Aorta (tissue), 5 donors: Measurements from ENCODE around the gene CDH23. TPM values are rescaled to one million over a fixed set of nuclear protein-coding genes. Genes with fewer than 3 reads are reported as not detected.

Experiments
- ATAC-seq: fragments of 200-7000 bp; cut with Tn5 transposase; one replicate; pipeline ENCODE4 v1.9.1; 2022; ENCODE audit warnings: moderate library complexity; ENCODE audit not compliant: low FRiP score
- DNase-seq, 2 donors: peaks; one replicate each; pipeline ENCODE4 v3.0.0-alpha.2; 2020
- H3K27ac ChIP-seq, 2 donors: one replicate each; pipeline ENCODE4 v1.5.1; 2013; ENCODE audit warnings: low read length in 2 of 2, mild to moderate bottlenecking in 2 of 2, moderate library complexity in 2 of 2, control low read depth in 1 of 2, inconsistent platforms in 1 of 2, low read depth in 1 of 2
- H3K27me3 ChIP-seq, 2 donors: one replicate each; pipeline ENCODE4 v1.6.1; 2013; ENCODE audit warnings: control low read depth in 1 of 2, low read length in 1 of 2, mild to moderate bottlenecking in 1 of 2, moderate library complexity in 1 of 2; ENCODE audit not compliant: insufficient read depth in 2 of 2, control insufficient read depth in 1 of 2
- H3K36me3 ChIP-seq, 2 donors: one replicate each; pipeline ENCODE4 v1.6.1; 2013; ENCODE audit warnings: control low read depth in 1 of 2, low read length in 1 of 2, mild to moderate bottlenecking in 1 of 2; ENCODE audit not compliant: insufficient read depth in 2 of 2, control insufficient read depth in 1 of 2
- H3K4me1 ChIP-seq, 2 donors: one replicate each; pipeline ENCODE4 v1.6.1; 2013; ENCODE audit warnings: low read length in 2 of 2, control low read depth in 1 of 2, mild to moderate bottlenecking in 1 of 2, moderate library complexity in 1 of 2; ENCODE audit not compliant: insufficient read depth in 2 of 2, control insufficient read depth in 1 of 2
- H3K4me3 ChIP-seq, 2 donors: one replicate each; pipeline ENCODE4 v1.5.1; 2013; ENCODE audit warnings: low read length in 2 of 2, control low read depth in 1 of 2, mild to moderate bottlenecking in 1 of 2
- H3K9me3 ChIP-seq: one replicate; pipeline ENCODE4 v1.6.1; 2013; ENCODE audit warnings: mild to moderate bottlenecking, low read length; ENCODE audit not compliant: control insufficient read depth
- WGBS, 2 donors: extraction: QIAGEN DNeasy Blood & Tissue Kit; methylation state at CpG; one replicate each; pipeline ENCODE4 v1.1.7; 2013; 5-methylcytosine and 5-hydroxymethylcytosine counted together
- intact Hi-C, 2 donors: fragments of 100-400 bp; cut with DNase I; formaldehyde crosslinking; loops; one replicate each; pipeline versions ENCODE4 v1.14.2 to v1.15.0; 2022
- polyA plus RNA-seq, 2 donors: library from polyadenylated mRNA; stranded (reverse); fragments of 200-250 nt; gene quantifications; one replicate each; pipeline ENCODE4 v1.2.3, GENCODE V29; 2013
- total RNA-seq, 2 donors: library from RNA; stranded (reverse); fragmentation: NEBNext Ultra II Directional; extraction: Animal tissue kit (Norgen Biotek cat#: 25700); gene quantifications; one replicate each; pipeline ENCODE4 v1.2.1, GENCODE V29; 2021
- donor health status: healthy with polysubstance abuse.
- donor health status: Bipolar disorder and iron deficiency.
- donor health status: DM: no; HTN: no; CAD: no.
- donor health status: DM: no; HTN: no; CAD: no.
- donor health status: DM: yes; HTN: yes; CAD: no.

The CDH23 gene
- total and polyA plus RNA-seq, 4 donors, result 0.50 to 16.6 (median 7.3) TPM

DNA sequence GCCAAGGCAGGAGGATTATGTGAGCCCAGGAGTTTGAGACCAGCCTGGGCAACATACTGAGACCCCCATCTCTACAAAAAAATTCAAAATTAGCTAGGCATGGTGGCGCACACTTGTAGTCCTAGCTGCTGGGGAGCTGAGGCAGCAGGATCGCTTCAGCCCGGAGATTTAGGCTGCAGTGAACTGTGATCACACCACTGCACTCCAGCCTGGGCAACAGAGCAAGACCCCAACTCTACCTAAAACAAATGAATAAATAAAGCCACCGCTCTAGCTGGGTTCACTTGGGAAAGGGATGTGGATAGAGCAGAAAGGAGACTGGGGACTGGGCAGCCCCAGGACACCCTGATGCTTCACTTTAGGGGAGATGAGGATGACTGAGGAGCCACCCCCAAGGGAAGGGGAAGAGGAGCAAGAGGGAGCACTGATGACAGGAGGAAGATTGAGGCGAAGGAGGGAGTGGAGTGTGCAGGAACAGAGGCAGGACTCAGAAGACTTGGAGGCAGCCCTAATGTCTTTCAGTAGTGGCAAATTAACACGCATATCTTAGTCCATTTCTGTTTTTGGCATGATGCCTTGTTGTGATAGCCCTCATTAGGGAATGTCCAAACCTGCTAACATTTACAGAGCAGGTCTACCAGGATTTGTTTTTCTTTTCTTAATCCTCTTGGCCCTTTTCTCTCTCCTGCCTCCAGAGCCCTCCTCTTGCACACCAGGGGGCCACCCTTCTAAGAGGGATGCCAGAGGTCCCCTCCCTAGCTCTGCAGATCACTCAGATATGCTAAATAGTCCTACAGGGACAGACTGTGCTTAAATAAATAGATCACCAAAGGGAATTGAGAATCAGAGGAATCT lies 234.5 kb downstream of the CDH23 start:
- Histone ChIP-seq H3K27ac (no peak overlapping the region), H3K9me3 (no peaks in the 10 kb centered on the region), H3K4me1 (no peaks in the 10 kb centered on the region), H3K4me3 (no peak overlapping the region), H3K27me3 (no peaks in the 10 kb centered on the region), H3K36me3 (no peaks in the 10 kb centered on the region)
- 84 to 89% methylated on average over 6 of the region's 6 CpGs for WGBS, 2 donors
- intact Hi-C loops, result no loop called here
- ATAC-seq, result no peak
- DNase-seq, result no peak

DNA sequence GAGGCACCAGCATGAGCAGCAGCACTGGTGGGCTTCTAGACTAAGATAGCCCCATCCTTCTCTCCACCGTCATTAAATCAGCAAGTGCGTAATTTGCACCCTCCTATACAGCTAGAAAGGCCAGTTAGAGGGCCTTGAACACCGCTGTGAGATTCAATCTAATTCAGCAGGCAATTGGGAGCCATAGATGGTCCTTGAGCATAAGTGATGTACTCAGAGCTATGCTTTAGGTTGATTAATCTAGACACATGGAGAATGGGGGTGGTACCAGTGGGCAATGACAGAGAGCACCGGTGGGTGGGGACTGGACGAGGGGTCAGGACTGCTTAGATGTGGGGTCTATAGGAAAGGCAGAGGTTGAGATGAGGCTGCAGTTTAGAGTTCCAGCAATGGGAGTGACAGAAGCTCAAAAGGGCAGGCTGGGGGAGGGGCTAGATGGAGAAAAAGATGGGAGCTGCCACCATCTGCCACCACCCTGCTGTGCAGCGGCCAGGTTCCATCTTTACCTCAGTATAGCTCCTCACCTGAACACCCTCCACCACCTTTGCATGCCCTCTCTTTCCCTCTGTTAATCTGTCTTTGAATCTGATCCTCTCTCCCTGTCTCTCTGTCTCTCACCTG lies 235.6 kb downstream of the CDH23 start:
- ATAC-seq, result no peak
- intact Hi-C loops, result no loop called here
- no peak overlapping the region for H3K4me3 ChIP-seq
- 88 to 92% methylated on average over 6 of the region's 6 CpGs for WGBS, 2 donors
- H3K4me1 ChIP-seq, result no peaks in the 10 kb centered on the region
- no peak overlapping the region for H3K27ac ChIP-seq
- no peaks in the 10 kb centered on the region for H3K9me3 ChIP-seq
- no peak for DNase-seq
- H3K27me3 ChIP-seq, result no peaks in the 10 kb centered on the region
- no peaks in the 10 kb centered on the region for H3K36me3 ChIP-seq

DNA sequence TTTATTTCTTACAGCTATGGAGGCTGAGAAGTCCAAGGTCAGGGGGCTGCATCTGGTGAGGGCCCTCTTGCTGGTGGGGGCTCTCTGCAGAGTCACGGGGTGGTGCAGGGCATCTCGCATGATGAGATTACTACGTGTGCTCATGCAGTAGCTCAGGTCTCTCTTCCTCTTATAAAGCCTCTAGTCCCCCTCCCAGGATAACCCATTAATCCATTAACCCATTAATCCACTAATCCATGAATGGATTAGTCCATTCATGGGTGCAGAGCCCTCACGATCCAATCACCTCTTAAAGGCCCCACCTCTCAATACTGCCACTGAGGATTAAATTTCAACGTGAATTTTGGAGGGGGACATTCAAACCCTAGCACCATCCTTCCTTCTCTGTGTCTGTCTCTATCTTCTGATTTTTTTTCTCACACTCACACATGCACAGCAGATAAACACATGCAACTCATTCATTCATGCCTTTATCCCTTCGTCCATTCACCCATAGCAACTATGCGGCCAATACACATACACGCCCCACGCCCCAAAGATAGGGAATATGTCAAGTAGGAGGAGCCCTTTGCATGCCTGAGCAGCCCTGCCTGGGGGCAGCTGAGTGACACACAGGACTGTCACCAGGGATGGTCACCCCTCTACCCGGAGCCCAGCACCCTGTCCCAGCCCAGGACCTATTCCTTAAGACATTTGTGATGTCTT lies 236.3 kb downstream of the CDH23 start:
- 93 to 94% methylated on average over 10 of the region's 10 CpGs for WGBS, 2 donors
- Histone ChIP-seq H3K36me3 (no peaks in the 10 kb centered on the region), H3K27ac (no peak overlapping the region), H3K4me1 (no peaks in the 10 kb centered on the region), H3K9me3 (no peaks in the 10 kb centered on the region), H3K4me3 (no peak overlapping the region), H3K27me3 (no peaks in the 10 kb centered on the region)
- intact Hi-C loops, result no loop called here
- DNase-seq (no peak), ATAC-seq (no peak)

GRCh38 chr10:71633920-71634319 lies 237.2 kb downstream of the CDH23 start:
- WGBS, 2 donors, result 82 to 97% methylated on average over 4 of the region's 4 CpGs
- H3K9me3 ChIP-seq, result no peaks in the 10 kb centered on the region
- DNase-seq (no peak), ATAC-seq (no peak)
- no peaks in the 10 kb centered on the region for H3K4me1 ChIP-seq
- intact Hi-C loops, result no loop called here
- H3K27me3 ChIP-seq, result no peaks in the 10 kb centered on the region
- no peaks in the 10 kb centered on the region for H3K36me3 ChIP-seq
- H3K27ac ChIP-seq, result no peak overlapping the region
- H3K4me3 ChIP-seq, result no peak overlapping the region

GRCh38 chr10:71634531-71635164 lies 237.9 kb downstream of the CDH23 start:
- H3K27me3 ChIP-seq, result no peaks in the 10 kb centered on the region
- intact Hi-C loops, result no loop called here
- no peaks in the 10 kb centered on the region for H3K9me3 ChIP-seq
- H3K27ac ChIP-seq, result no peak overlapping the region
- no peak overlapping the region for H3K4me3 ChIP-seq
- no peaks in the 10 kb centered on the region for H3K4me1 ChIP-seq
- no peaks in the 10 kb centered on the region for H3K36me3 ChIP-seq
- ATAC-seq, result no peak
- WGBS, 2 donors, result 57 to 64% methylated on average over 5 of the region's 5 CpGs
- DNase-seq, result peak in 1 of 2 donors; percentile 62

DNA sequence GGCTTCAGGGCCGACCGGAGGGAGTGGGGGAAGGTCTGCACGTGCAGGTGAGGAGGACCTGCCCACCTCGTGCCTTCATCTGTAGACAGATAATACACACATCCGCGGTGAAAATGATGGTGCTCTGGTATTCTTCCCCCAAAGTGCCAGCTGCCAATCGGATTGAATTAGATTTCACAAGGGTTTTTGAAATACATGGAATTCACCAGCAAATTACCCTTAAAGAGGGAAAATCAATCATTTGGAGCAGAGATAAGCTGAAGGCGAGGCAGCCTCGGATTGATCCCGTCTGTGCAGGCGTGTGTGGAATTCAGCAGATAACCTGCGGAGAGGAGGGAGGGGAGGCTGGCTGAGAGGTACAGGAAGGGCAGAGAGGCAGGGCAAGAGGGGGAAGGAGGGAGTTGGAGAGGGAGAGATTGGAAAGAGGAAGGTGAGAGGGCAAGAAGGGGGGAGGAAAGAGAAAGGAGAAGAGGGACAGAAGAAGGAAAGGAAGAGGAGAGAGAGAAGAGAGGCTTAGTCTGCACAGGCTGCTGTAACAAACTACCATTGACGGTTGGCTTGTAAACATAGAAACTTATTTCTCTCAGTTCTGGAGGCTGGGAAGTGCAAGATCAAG lies 238.6 kb downstream of the CDH23 start:
- H3K27me3 ChIP-seq, result no peaks in the 10 kb centered on the region
- DNase-seq, result no peak
- no peak overlapping the region for H3K27ac ChIP-seq
- no peaks in the 10 kb centered on the region for H3K4me1 ChIP-seq
- intact Hi-C loops, result no loop called here
- no peaks in the 10 kb centered on the region for H3K9me3 ChIP-seq
- no peaks in the 10 kb centered on the region for H3K36me3 ChIP-seq
- WGBS, 2 donors, result 60 to 64% methylated on average over 13 of the region's 13 CpGs
- no peak for ATAC-seq
- H3K4me3 ChIP-seq, result no peak overlapping the region

DNA sequence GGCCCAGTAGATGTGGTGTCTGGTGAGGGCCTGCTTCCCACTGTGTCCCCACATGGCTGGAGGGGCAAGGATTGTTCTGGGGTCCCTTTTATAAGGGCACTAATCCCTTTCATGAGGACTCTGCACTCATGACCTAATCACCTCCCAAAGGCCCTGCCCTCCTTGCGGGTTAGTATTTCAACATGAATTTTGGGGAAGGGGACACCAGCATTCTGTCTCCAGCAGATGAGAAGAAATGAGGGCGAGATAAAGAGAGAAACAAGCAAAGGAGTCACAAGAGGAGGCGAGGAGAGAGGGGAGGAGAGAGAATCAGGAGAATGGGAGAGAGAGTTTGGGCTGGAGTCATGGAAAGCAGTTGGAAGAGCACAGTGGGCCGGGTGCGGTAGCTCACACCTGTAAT lies 239.1 kb downstream of the CDH23 start:
- DNase-seq (no peak), ATAC-seq (no peak)
- intact Hi-C loops, result no loop called here
- Histone ChIP-seq H3K36me3 (no peaks in the 10 kb centered on the region), H3K9me3 (no peaks in the 10 kb centered on the region), H3K27me3 (no peaks in the 10 kb centered on the region), H3K4me3 (no peak overlapping the region), H3K27ac (no peak overlapping the region), H3K4me1 (no peaks in the 10 kb centered on the region)
- WGBS, 2 donors, result 97% methylated on average over 5 of the region's 5 CpGs

GRCh38 chr10:71636588-71636987 lies 239.9 kb downstream of the CDH23 start:
- H3K4me3 ChIP-seq, result no peak overlapping the region
- 90 to 91% methylated on average over 5 of the region's 5 CpGs for WGBS, 2 donors
- ATAC-seq, result no peak
- no peaks in the 10 kb centered on the region for H3K4me1 ChIP-seq
- no peak for DNase-seq
- intact Hi-C loops, result no loop called here
- no peaks in the 10 kb centered on the region for H3K36me3 ChIP-seq
- H3K9me3 ChIP-seq, result no peaks in the 10 kb centered on the region
- H3K27ac ChIP-seq, result no peak overlapping the region
- H3K27me3 ChIP-seq, result no peaks in the 10 kb centered on the region
